ENCODE data around the gene KCNMB3. TPM values are rescaled to one million over a fixed set of nuclear protein-coding genes. Genes with fewer than 3 reads are reported as not detected.
"Not testable (repeated sequence)": the region's sequence is repeated elsewhere in the genome, so short reads cannot be mapped to it uniquely, and the experiment has no call there.

Gene KCNMB3
- total and polyA plus RNA-seq, 4 donors, result 0.96 to 5.5 (median 2.3) TPM

- Histone ChIP-seq H3K9ac (ENCODE audit: insufficient read depth in 1 of 2, low read length in 2 of 2) (no peak overlapping the region), H3K27me3 (ENCODE audit: control insufficient read depth in 3 of 3, insufficient read depth in 3 of 3, low read length in 2 of 3) (no peaks in the 10 kb centered on the region), H3K9me3 (ENCODE audit: control insufficient read depth in 4 of 4, insufficient read depth in 3 of 4, low read length in 3 of 4) (no peaks in the 10 kb centered on the region), H3K36me3 (ENCODE audit: control insufficient read depth in 4 of 4, insufficient read depth in 4 of 4, low read length in 4 of 4) (peaks cover 3 to 33% (median 18%) of the 10 kb centered on the region in 4 donors), H3K4me3 (no peak overlapping the region), H3K4me1 (ENCODE audit: control insufficient read depth in 5 of 5, insufficient read depth in 5 of 5, low read length in 5 of 5) (peaks cover 0 to 3% (median 0%) of the 10 kb centered on the region in 5 donors), H3K27ac (ENCODE audit: low read depth in 1 of 2, low read length in 1 of 2) (no peak overlapping the region)
- DNase-seq, result no peak
- WGBS, 2 donors, result 86 to 89% methylated on average over 5 of the region's 5 CpGs
- TF ChIP-seq CTCF (IDR thresholded peaks at IDR 0.05; ENCODE audit: control extremely low read depth, extremely low read depth), result no peak
- no peak for ATAC-seq (ENCODE audit: insufficient read depth, low FRiP score)
Observed at GRCh38 chr3:179229177-179229576, 21.7 kb downstream of the KCNMB3 start.

- ATAC-seq (ENCODE audit: insufficient read depth, low FRiP score) (peak; percentile 69), DNase-seq (peak in 1 of 3 donors; percentile 16)
- 65 to 70% methylated on average over 3 of the region's 3 CpGs for WGBS, 2 donors
- no peak for TF ChIP-seq CTCF (IDR thresholded peaks at IDR 0.05; ENCODE audit: control extremely low read depth, extremely low read depth)
- Histone ChIP-seq H3K36me3 (ENCODE audit: control insufficient read depth in 4 of 4, insufficient read depth in 4 of 4, low read length in 4 of 4) (peaks cover 6 to 33% (median 15%) of the 10 kb centered on the region in 4 donors), H3K4me1 (ENCODE audit: control insufficient read depth in 5 of 5, insufficient read depth in 5 of 5, low read length in 5 of 5) (no peaks in the 10 kb centered on the region), H3K9me3 (ENCODE audit: control insufficient read depth in 4 of 4, insufficient read depth in 3 of 4, low read length in 3 of 4) (no peaks in the 10 kb centered on the region), H3K9ac (ENCODE audit: insufficient read depth in 1 of 2, low read length in 2 of 2) (no peak overlapping the region), H3K27ac (ENCODE audit: low read depth in 1 of 2, low read length in 1 of 2) (no peak overlapping the region), H3K4me3 (no peak overlapping the region), H3K27me3 (ENCODE audit: control insufficient read depth in 3 of 3, insufficient read depth in 3 of 3, low read length in 2 of 3) (no peaks in the 10 kb centered on the region)
Observed at GRCh38 chr3:179227349-179227748, 23.6 kb downstream of the KCNMB3 start.

GRCh38 chr3:179224584-179224983, 26.3 kb downstream of the KCNMB3 start:
- H3K9me3 ChIP-seq (ENCODE audit: control insufficient read depth in 4 of 4, insufficient read depth in 3 of 4, low read length in 3 of 4), result no peaks in the 10 kb centered on the region
- peaks cover 5 to 26% (median 10%) of the 10 kb centered on the region in 4 donors for H3K36me3 ChIP-seq (ENCODE audit: control insufficient read depth in 4 of 4, insufficient read depth in 4 of 4, low read length in 4 of 4)
- no peak overlapping the region for H3K9ac ChIP-seq (ENCODE audit: insufficient read depth in 1 of 2, low read length in 2 of 2)
- no peak for ATAC-seq (ENCODE audit: insufficient read depth, low FRiP score)
- DNase-seq, result no peak
- no peak overlapping the region for H3K4me3 ChIP-seq
- no peaks in the 10 kb centered on the region for H3K27me3 ChIP-seq (ENCODE audit: control insufficient read depth in 3 of 3, insufficient read depth in 3 of 3, low read length in 2 of 3)
- no peak for TF ChIP-seq CTCF (IDR thresholded peaks at IDR 0.05; ENCODE audit: control extremely low read depth, extremely low read depth)
- no peaks in the 10 kb centered on the region for H3K4me1 ChIP-seq (ENCODE audit: control insufficient read depth in 5 of 5, insufficient read depth in 5 of 5, low read length in 5 of 5)
- H3K27ac ChIP-seq (ENCODE audit: low read depth in 1 of 2, low read length in 1 of 2), result no peak overlapping the region
- WGBS, 2 donors, result 91 to 98% methylated on average over 1 of the region's 1 CpG

GRCh38 chr3:179223548-179223947, 27.4 kb downstream of the KCNMB3 start:
- H3K27me3 ChIP-seq (ENCODE audit: control insufficient read depth in 3 of 3, insufficient read depth in 3 of 3, low read length in 2 of 3), result no peaks in the 10 kb centered on the region
- no peak for ATAC-seq (ENCODE audit: insufficient read depth, low FRiP score)
- no peak for TF ChIP-seq CTCF (IDR thresholded peaks at IDR 0.05; ENCODE audit: control extremely low read depth, extremely low read depth)
- H3K36me3 ChIP-seq (ENCODE audit: control insufficient read depth in 4 of 4, insufficient read depth in 4 of 4, low read length in 4 of 4), result peaks cover 4 to 26% (median 10%) of the 10 kb centered on the region in 4 donors
- 87 to 94% methylated on average over 2 of the region's 2 CpGs for WGBS, 2 donors
- no peak overlapping the region for H3K4me3 ChIP-seq
- H3K9ac ChIP-seq (ENCODE audit: insufficient read depth in 1 of 2, low read length in 2 of 2), result no peak overlapping the region
- H3K9me3 ChIP-seq (ENCODE audit: control insufficient read depth in 4 of 4, insufficient read depth in 3 of 4, low read length in 3 of 4), result no peaks in the 10 kb centered on the region
- H3K4me1 ChIP-seq (ENCODE audit: control insufficient read depth in 5 of 5, insufficient read depth in 5 of 5, low read length in 5 of 5), result no peaks in the 10 kb centered on the region
- no peak for DNase-seq
- no peak overlapping the region for H3K27ac ChIP-seq (ENCODE audit: low read depth in 1 of 2, low read length in 1 of 2)

- H3K27me3 ChIP-seq (ENCODE audit: control insufficient read depth in 3 of 3, insufficient read depth in 3 of 3, low read length in 2 of 3); H3K36me3 ChIP-seq (ENCODE audit: control insufficient read depth in 4 of 4, insufficient read depth in 4 of 4, low read length in 4 of 4); DNase-seq; ATAC-seq (ENCODE audit: insufficient read depth, low FRiP score); H3K27ac ChIP-seq (ENCODE audit: low read depth in 1 of 2, low read length in 1 of 2); H3K9ac ChIP-seq (ENCODE audit: insufficient read depth in 1 of 2, low read length in 2 of 2); H3K4me1 ChIP-seq (ENCODE audit: control insufficient read depth in 5 of 5, insufficient read depth in 5 of 5, low read length in 5 of 5); H3K9me3 ChIP-seq (ENCODE audit: control insufficient read depth in 4 of 4, insufficient read depth in 3 of 4, low read length in 3 of 4); H3K4me3 ChIP-seq: not testable (repeated sequence)
- 98 to 100% methylated on average over 1 of the region's 1 CpG for WGBS, 2 donors
Observed at GRCh38 chr3:179218213-179218612, 32.7 kb downstream of the KCNMB3 start.
